HepG2 (cell line): ENCODE measurements around the gene EXOC3L4. TPM values are rescaled to one million over a fixed set of nuclear protein-coding genes. Genes with fewer than 3 reads are reported as not detected.
A peak's percentile ranks its signal among the peaks of the same experiment; 100 is the strongest.

Experiments
- CSRNP1 ChIP-seq: sonication (generic); formaldehyde crosslinking; IDR thresholded peaks from 2 replicates; pipeline ENCODE4 v1.8.1; 2023; ENCODE audit warnings: mild to moderate bottlenecking, missing genetic modification reagents
- EP300 ChIP-seq, 3 experiments: sonication (generic) in 1 of 3; formaldehyde crosslinking in 1 of 3; IDR thresholded peaks; 2 replicates each; pipeline versions ENCODE4 v1.5.1 to v1.6.1; 2011 to 2020; ENCODE audit warnings: low read depth in 2 of 3, low read length in 2 of 3, borderline replicate concordance in 1 of 3, improper control_type of control experiment in 1 of 3, mild to moderate bottlenecking in 1 of 3, missing genetic modification reagents in 1 of 3, moderate library complexity in 1 of 3
- HCFC1 ChIP-seq: fragments of 150-350 bp; IDR thresholded peaks from 2 replicates; pipeline ENCODE4 v1.6.1; 2014; ENCODE audit warnings: low read depth, low read length
- HNRNPLL ChIP-seq: fragments of 200-400 bp; formaldehyde crosslinking; IDR thresholded peaks from 2 replicates; pipeline ENCODE4 v1.6.1; 2017; ENCODE audit warnings: mild to moderate bottlenecking, low read depth, low read length; ENCODE audit not compliant: poor library complexity, severe bottlenecking
- HOXD1 ChIP-seq: sonication (generic); formaldehyde crosslinking; IDR thresholded peaks from 2 replicates; pipeline ENCODE4 v1.5.0; 2020; ENCODE audit warnings: missing genetic modification reagents
- KAT2B ChIP-seq: fragments of 150-350 bp; IDR thresholded peaks from 2 replicates; pipeline ENCODE4 v1.6.1; 2014; ENCODE audit warnings: low read depth, low read length, borderline replicate concordance
- NCOA5 ChIP-seq: sonication (generic); formaldehyde crosslinking; IDR thresholded peaks from 2 replicates; pipeline ENCODE4 v1.4.0; 2020; ENCODE audit warnings: missing genetic modification reagents
- NCOR1 ChIP-seq: fragments of 200-600 bp; sonication (generic); IDR thresholded peaks from 2 replicates; pipeline ENCODE4 v1.7.0; 2017; ENCODE audit warnings: antibody characterized with exemption, low read length, borderline replicate concordance
- NKX3-1 ChIP-seq: sonication (generic); formaldehyde crosslinking; IDR thresholded peaks from 2 replicates; pipeline ENCODE4 v1.5.0; 2020; ENCODE audit warnings: missing genetic modification reagents
- PHF8 ChIP-seq: sonication (generic); formaldehyde crosslinking; IDR thresholded peaks from 2 replicates; pipeline ENCODE4 v1.5.0; 2020; ENCODE audit warnings: missing genetic modification reagents
- REST ChIP-seq, 2 experiments: IDR thresholded peaks; 2 replicates each; pipeline ENCODE4 v1.6.1; 2011 to 2012; ENCODE audit warnings: low read length in 2 of 2, borderline replicate concordance in 1 of 2, low read depth in 1 of 2, mild to moderate bottlenecking in 1 of 2, moderate library complexity in 1 of 2
- STAT6 ChIP-seq: sonication (generic); formaldehyde crosslinking; IDR thresholded peaks from 2 replicates; pipeline ENCODE4 v1.4.0; 2020; ENCODE audit warnings: missing genetic modification reagents, mild to moderate bottlenecking, borderline replicate concordance
- TRAFD1 ChIP-seq: sonication (generic); formaldehyde crosslinking; IDR thresholded peaks from 2 replicates; pipeline ENCODE4 v1.5.1; 2020; ENCODE audit warnings: missing genetic modification reagents, mild to moderate bottlenecking, borderline replicate concordance
- ZNF263 ChIP-seq: sonication (generic); formaldehyde crosslinking; IDR thresholded peaks from 2 replicates; pipeline ENCODE4 v1.4.0; 2020; ENCODE audit warnings: missing genetic modification reagents
- ZNF326 ChIP-seq: sonication (generic); formaldehyde crosslinking; IDR thresholded peaks from 2 replicates; pipeline ENCODE4 v1.4.0; 2020; ENCODE audit warnings: missing genetic modification reagents, borderline replicate concordance
- ZNF329 ChIP-seq: sonication (generic); formaldehyde crosslinking; IDR thresholded peaks from 2 replicates; pipeline ENCODE4 v1.9.0; 2021; ENCODE audit warnings: low read depth, mild to moderate bottlenecking, missing genetic modification reagents
- ZNF761 ChIP-seq: sonication (generic); formaldehyde crosslinking; conservative IDR thresholded peaks from 2 replicates; pipeline ENCODE4 v1.4.0; 2020; ENCODE audit warnings: mild to moderate bottlenecking, missing genetic modification reagents
- ZNF841 ChIP-seq: sonication (generic); formaldehyde crosslinking; IDR thresholded peaks from 2 replicates; pipeline ENCODE4 v1.8.1; 2023; ENCODE audit warnings: missing genetic modification reagents, borderline replicate concordance
- polyA plus RNA-seq, 8 experiments: library from polyadenylated mRNA; depleted of rRNA in 3 of 8; stranded (reverse) in 7 of 8; unstranded in 1 of 8; fragments of >200 nt; fragmentation: Illumina TruSeq in 4 of 8; extraction: Trizol in 4 of 8; gene quantifications; 2 replicates each; pipeline versions ENCODE4 v1.2.1 to v1.2.3, GENCODE V29; 2011 to 2016; ENCODE audit warnings: low read depth in 4 of 8, missing spikeins in 1 of 8, mixed read lengths in 1 of 8; ENCODE audit not compliant: insufficient read depth in 1 of 8
- total RNA-seq, 5 experiments: library from RNA; depleted of rRNA; stranded (reverse); fragments of >200 nt; fragmentation: Illumina TruSeq; extraction: Trizol; gene quantifications; 2 replicates each; pipeline ENCODE4 v1.2.3, GENCODE V29; 2016; ENCODE audit warnings: low read depth in 1 of 5

EXOC3L4 gene
- total and polyA plus RNA-seq, 2 of the 13 experiments (the other 11 are each of a cell fraction or from before 2014, with no cell fraction given): 11.8 to 27.0 TPM

GRCh38 chr14:103097994-103098957, 3.8 kb downstream of the EXOC3L4 start (continued):
- TF ChIP-seq HNRNPLL: no peak
- TF ChIP-seq ZNF761: 0 out of 2 replicates have a peak, but pooled peaks have one; percentile 14
- no peak for TF ChIP-seq ZNF329 (CRISPR knock-in tag)
- TF ChIP-seq KAT2B: no peak
- TF ChIP-seq HOXD1: peak; percentile 85
- no peak for TF ChIP-seq NCOR1
- no peak for TF ChIP-seq CSRNP1 (CRISPR knock-in tag)
- no peak for TF ChIP-seq REST (IDR thresholded peaks at IDR 0.05; ENCODE audit: borderline replicate concordance in 1 of 2, low read depth in 1 of 2, low read length in 2 of 2)
- TF ChIP-seq ZNF263 (CRISPR knock-in tag): no peak
- TF ChIP-seq ZNF326 (CRISPR knock-in tag): no peak
- no peak for TF ChIP-seq NCOA5 (CRISPR knock-in tag)
- TF ChIP-seq TRAFD1: no peak
- no peak for TF ChIP-seq ZNF841 (CRISPR knock-in tag)
- no peak for TF ChIP-seq STAT6 (CRISPR knock-in tag)
- TF ChIP-seq EP300 (IDR thresholded peaks at IDR 0.05; ENCODE audit: low read depth in 2 of 2, low read length in 2 of 2): peak in 1 of 2 experiments; percentile 13; a peak in 1 of 4 replicates
- TF ChIP-seq EP300 (CRISPR knock-in tag; IDR thresholded peaks at IDR 0.05; ENCODE audit: borderline replicate concordance): no peak
- no peak for TF ChIP-seq NKX3-1 (CRISPR knock-in tag)
- no peak for TF ChIP-seq PHF8 (CRISPR knock-in tag)
- TF ChIP-seq HCFC1: no peak
